Endothelial cell of umbilical vein (primary cell): ENCODE data around the gene CYB561A3.

Source experiments
- FOS ChIP-seq: IDR thresholded peaks from 2 replicates; pipeline ENCODE4 v1.6.1; 2011; ENCODE audit warnings: mild to moderate bottlenecking, low read length, moderate library complexity, borderline replicate concordance; ENCODE audit not compliant: insufficient read depth
- JUN ChIP-seq: IDR thresholded peaks from 2 replicates; pipeline ENCODE4 v1.6.1; 2011; ENCODE audit warnings: borderline replicate concordance, low read depth; ENCODE audit not compliant: insufficient read length, insufficient read depth
- POLR2A ChIP-seq: IDR thresholded peaks from 2 replicates; pipeline ENCODE4 v1.6.1; 2012; ENCODE audit warnings: low read depth, mild to moderate bottlenecking, control low read depth, low read length
- TF ChIP-seq, protein P1 (sequence below), 2 donors: IDR thresholded peaks; 1 replicate in 1 of 2; 2 replicates in 1 of 2; pipeline ENCODE4 v1.5.1; 2011; ENCODE audit warnings: low read length in 2 of 2, mild to moderate bottlenecking in 2 of 2, moderate library complexity in 2 of 2, control low read depth in 1 of 2, inconsistent platforms in 1 of 2, low read depth in 1 of 2; ENCODE audit not compliant: insufficient read depth in 1 of 2; ENCODE audit errors: extremely low read depth in 1 of 2
- TF ChIP-seq, protein P2 (sequence below): IDR thresholded peaks from 2 replicates; pipeline ENCODE4 v1.6.1; 2011; ENCODE audit not compliant: insufficient read depth, insufficient read length

DNA sequence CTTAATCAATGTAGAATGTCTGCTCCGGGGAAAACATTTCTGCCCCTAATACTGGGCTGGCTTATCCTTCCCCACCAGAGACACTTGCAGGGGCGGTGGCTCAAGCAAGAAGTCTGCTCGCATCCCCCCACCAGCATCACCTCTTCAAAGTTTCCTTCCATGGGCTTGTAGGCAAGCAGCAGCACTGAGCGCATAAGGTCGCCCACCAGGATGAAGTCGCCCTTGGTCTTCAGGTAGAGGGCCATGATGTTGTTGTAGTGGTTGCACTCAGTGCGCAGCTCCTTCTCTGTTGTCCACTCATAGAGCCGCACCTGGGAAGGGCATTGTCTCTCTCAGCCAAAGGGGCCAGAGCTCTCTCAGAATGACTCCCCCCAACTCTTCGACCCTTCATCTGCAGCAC is 58.0 kb downstream of the CYB561A3 start:
- TF ChIP-seq FOS (no peak), JUN (no peak), POLR2A (no peak)
- TF ChIP-seq, protein P1, sequence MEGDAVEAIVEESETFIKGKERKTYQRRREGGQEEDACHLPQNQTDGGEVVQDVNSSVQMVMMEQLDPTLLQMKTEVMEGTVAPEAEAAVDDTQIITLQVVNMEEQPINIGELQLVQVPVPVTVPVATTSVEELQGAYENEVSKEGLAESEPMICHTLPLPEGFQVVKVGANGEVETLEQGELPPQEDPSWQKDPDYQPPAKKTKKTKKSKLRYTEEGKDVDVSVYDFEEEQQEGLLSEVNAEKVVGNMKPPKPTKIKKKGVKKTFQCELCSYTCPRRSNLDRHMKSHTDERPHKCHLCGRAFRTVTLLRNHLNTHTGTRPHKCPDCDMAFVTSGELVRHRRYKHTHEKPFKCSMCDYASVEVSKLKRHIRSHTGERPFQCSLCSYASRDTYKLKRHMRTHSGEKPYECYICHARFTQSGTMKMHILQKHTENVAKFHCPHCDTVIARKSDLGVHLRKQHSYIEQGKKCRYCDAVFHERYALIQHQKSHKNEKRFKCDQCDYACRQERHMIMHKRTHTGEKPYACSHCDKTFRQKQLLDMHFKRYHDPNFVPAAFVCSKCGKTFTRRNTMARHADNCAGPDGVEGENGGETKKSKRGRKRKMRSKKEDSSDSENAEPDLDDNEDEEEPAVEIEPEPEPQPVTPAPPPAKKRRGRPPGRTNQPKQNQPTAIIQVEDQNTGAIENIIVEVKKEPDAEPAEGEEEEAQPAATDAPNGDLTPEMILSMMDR (IDR thresholded peaks at IDR 0.05; ENCODE audit: extremely low read depth in 1 of 2, insufficient read depth in 1 of 2, low read depth in 1 of 2, low read length in 2 of 2), result no peak
- TF ChIP-seq, protein P2, sequence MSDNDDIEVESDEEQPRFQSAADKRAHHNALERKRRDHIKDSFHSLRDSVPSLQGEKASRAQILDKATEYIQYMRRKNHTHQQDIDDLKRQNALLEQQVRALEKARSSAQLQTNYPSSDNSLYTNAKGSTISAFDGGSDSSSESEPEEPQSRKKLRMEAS, result no peak
